OCI-LY3 (cell line): ENCODE measurements around the gene CACNA2D2.
"Not testable (repeated sequence)": the region's sequence is repeated elsewhere in the genome, so short reads cannot be mapped to it uniquely, and the experiment has no call there.

ENCODE experiments used
- EZH2phosphoT487 ChIP-seq: fragments of 200-600 bp; shearing (Covaris generic); IDR thresholded peaks from 2 replicates; pipeline ENCODE4 v1.6.1; 2018; ENCODE audit warnings: antibody characterized with exemption, mixed run types, low read depth
- TF ChIP-seq, protein P1 (sequence below): fragments of 200-600, 300-600 bp; sonication (generic); IDR thresholded peaks from 2 replicates; pipeline ENCODE4 v1.5.1; 2014; ENCODE audit warnings: antibody characterized with exemption, low read length, low read depth

DNA sequence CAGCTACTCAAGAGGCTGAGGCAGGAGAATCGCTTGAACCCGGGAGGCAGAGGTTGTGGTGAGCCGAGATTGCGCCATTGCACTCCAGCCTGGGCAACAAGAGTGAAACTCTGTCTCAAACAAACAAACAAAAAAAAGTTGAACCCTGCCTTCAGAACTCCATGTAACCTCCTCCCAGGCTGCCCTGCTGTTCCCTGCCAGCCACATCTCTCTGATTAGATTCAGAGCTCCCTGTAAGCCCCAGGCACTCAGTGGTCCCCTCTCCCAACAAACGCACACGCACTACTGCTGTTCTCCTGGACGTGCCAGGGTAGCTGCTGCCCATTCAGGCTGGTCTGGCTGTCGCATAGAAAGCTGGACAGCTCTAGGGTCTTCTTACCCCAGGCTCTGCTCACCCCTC lies 9.5 kb upstream of the CACNA2D2 start:
- TF ChIP-seq, protein P1, sequence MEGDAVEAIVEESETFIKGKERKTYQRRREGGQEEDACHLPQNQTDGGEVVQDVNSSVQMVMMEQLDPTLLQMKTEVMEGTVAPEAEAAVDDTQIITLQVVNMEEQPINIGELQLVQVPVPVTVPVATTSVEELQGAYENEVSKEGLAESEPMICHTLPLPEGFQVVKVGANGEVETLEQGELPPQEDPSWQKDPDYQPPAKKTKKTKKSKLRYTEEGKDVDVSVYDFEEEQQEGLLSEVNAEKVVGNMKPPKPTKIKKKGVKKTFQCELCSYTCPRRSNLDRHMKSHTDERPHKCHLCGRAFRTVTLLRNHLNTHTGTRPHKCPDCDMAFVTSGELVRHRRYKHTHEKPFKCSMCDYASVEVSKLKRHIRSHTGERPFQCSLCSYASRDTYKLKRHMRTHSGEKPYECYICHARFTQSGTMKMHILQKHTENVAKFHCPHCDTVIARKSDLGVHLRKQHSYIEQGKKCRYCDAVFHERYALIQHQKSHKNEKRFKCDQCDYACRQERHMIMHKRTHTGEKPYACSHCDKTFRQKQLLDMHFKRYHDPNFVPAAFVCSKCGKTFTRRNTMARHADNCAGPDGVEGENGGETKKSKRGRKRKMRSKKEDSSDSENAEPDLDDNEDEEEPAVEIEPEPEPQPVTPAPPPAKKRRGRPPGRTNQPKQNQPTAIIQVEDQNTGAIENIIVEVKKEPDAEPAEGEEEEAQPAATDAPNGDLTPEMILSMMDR: not testable (repeated sequence)
- TF ChIP-seq EZH2phosphoT487: not testable (repeated sequence)
